ENCODE results near the gene CACNA2D2.
A peak's percentile ranks its signal among the peaks of the same experiment; 100 is the strongest.

DNA sequence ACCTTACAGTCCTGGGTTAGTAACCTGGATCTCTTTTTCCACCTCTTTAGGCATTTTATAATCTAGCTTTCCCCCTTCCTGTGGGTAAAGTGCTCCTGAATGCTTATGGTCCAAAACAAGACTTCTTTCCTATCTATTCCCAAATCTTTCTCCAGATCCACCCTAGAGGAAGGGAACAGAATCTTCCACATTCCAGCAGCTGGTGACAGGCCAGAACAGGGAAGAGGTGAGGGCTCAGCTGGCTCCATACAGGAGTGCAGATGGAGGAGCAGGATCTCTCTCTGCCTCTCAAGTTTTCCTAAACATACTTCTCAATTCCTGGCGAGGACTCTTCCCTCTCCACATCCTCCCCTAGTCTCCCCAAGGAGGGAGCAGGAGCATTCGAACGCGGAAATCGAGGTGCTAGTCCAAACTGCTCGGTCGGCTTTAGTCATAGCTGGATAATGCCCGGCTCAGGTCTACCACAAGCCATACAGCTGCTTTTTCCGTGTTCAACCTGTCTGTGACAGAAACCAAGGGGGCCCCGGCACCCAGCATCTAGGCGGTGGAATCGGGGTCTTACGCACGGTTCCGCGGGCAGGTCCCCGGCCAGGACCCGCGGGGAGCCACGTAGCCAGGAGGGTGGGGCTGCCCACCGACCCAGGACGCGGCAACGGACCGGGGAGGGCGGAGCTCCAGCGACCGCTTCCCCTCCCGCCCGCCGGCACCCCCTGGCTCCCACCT is 166.8 kb downstream of the CACNA2D2 start:
- TF ChIP-seq, protein P1, sequence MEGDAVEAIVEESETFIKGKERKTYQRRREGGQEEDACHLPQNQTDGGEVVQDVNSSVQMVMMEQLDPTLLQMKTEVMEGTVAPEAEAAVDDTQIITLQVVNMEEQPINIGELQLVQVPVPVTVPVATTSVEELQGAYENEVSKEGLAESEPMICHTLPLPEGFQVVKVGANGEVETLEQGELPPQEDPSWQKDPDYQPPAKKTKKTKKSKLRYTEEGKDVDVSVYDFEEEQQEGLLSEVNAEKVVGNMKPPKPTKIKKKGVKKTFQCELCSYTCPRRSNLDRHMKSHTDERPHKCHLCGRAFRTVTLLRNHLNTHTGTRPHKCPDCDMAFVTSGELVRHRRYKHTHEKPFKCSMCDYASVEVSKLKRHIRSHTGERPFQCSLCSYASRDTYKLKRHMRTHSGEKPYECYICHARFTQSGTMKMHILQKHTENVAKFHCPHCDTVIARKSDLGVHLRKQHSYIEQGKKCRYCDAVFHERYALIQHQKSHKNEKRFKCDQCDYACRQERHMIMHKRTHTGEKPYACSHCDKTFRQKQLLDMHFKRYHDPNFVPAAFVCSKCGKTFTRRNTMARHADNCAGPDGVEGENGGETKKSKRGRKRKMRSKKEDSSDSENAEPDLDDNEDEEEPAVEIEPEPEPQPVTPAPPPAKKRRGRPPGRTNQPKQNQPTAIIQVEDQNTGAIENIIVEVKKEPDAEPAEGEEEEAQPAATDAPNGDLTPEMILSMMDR (IDR thresholded peaks at IDR 0.05): peak; percentile 4
- TF ChIP-seq EZH2 (IDR thresholded peaks at IDR 0.05) (no peak), EZH2phosphoT487 (IDR thresholded peaks at IDR 0.05) (no peak)

Data from neural progenitor cell (in vitro differentiated cells).